ENCODE data around the gene SKAP1.

Gene SKAP1

GRCh38 chr17:48175692-48176470 lies 254.1 kb downstream of the SKAP1 start:
- peak; percentile 75 for DNase-seq (ENCODE audit: low spot score)

- DNase-seq (ENCODE audit: low spot score) = no peak
Measured at GRCh38 chr17:48174833-48175523, 255.0 kb downstream of the SKAP1 start.

GRCh38 chr17:48173191-48173984 lies 256.6 kb downstream of the SKAP1 start:
- no peak for DNase-seq (ENCODE audit: low spot score)

DNA sequence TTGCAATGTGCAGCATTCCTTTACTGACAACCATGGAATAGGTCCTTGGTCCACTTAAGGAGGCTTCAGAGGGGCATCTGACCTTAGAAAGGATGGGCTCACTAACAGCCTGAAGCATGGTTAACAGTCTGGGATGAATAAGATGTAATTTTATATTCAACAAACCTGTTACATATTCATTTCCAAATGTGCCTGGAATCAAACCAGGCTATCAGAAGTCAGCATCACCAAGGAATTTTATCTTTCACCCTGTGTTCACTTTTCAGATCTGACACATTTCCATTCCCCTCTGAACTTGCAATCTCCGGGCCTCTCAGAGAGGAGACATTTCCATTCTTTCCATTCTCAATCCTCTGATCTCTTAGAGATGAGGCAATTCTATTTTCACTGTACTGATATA lies 260.1 kb downstream of the SKAP1 start:
- DNase-seq (ENCODE audit: low spot score) = no peak

- no peak for DNase-seq (ENCODE audit: low spot score)
Measured at GRCh38 chr17:48163809-48164208, 266.2 kb downstream of the SKAP1 start.

DNA sequence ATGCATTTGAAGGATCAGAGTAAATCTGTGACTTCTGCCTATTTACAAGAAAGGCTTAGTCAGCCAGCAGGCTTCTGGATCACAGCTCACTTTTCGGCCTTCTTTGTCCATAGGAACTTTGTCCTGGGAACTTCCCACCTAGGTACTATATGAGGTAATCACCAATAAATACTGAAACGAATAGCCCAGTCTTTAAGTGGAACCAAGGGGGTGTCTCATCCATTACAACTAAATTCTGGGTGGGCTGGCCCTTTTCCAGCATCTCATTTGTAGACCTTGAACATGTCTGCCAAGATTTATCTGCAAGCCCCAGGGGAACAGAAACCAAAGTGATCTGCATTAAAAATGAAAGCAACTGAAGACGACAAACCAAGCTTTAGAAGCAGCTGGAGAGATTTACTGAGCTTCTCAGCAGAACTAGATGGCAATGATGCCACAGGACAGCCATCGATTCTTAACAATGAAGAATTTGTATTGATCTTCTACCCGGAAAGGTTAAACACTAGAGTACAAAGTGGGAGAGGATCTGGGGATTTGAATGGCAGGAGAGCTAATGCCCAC lies 267.0 kb downstream of the SKAP1 start:
- no peak for DNase-seq (ENCODE audit: low spot score)

DNA sequence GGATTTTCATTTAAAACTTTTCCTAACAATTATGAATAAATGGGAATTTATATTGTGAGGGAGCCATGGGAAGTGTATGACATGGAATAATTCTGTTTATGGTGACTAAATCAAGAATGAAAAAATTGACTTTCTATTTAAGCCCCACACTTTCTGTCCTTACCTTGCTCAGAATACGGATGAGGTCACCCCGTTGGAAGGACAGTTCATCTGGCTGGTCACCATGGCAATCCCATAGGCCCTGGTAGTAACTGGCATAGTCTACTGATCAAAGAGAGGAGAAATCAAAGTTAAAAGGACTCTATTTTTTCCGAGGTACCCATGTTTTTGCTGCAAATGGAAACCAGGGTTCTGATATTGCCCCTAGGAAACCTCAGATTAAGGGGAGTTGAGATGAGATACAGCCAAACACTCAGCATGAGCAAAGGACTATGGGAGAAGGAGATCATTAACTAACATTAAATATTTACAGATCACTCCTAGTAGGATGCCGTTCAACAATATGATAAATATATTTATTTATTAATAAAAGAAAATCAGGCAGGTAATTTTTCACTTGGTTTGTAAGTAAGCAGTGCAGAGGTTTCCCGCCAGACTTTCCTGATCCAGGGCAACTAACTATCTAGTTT lies 267.6 kb downstream of the SKAP1 start:
- no peak for DNase-seq (ENCODE audit: low spot score)

DNA sequence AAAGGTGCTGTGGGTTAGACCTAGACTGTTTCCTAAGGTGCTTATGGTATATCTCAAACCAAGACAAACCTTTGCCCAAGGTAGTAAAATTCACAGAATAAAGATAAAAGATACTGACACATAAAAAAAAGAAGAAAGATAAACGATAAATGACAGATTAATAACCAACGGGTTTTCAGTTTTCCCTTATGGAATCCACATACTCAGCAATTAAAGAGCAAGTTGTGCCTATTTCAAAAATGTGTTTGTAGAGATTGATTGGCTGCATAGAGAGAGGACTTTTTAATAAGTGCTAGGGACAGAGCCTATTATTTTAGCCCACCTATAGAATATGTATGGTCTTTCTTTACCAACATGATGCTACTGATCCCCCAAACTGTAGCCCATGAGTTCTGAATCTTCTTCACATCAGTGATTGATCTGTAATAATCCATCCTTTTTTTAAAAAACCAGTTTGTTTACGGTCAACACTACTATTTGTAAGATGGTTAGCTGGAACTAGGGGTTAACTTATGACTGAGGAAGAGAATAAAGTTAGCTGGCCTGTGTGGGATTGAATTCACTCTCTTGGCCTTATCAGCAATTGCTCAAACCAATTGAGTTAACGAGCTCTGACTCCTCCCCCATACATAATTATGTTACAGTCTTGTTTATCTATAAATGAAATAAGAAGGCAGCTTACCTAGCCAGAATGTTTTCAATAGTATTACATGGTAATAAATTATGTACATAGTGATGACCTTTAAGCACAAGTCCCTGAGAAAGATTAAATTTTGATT lies 268.7 kb downstream of the SKAP1 start:
- DNase-seq (ENCODE audit: low spot score) = no peak

GRCh38 chr17:48160177-48161081 lies 269.6 kb downstream of the SKAP1 start:
- no peak for DNase-seq (ENCODE audit: low spot score)

- no peak for DNase-seq (ENCODE audit: low spot score)
Measured at GRCh38 chr17:48159232-48159631, 270.8 kb downstream of the SKAP1 start.

DNA sequence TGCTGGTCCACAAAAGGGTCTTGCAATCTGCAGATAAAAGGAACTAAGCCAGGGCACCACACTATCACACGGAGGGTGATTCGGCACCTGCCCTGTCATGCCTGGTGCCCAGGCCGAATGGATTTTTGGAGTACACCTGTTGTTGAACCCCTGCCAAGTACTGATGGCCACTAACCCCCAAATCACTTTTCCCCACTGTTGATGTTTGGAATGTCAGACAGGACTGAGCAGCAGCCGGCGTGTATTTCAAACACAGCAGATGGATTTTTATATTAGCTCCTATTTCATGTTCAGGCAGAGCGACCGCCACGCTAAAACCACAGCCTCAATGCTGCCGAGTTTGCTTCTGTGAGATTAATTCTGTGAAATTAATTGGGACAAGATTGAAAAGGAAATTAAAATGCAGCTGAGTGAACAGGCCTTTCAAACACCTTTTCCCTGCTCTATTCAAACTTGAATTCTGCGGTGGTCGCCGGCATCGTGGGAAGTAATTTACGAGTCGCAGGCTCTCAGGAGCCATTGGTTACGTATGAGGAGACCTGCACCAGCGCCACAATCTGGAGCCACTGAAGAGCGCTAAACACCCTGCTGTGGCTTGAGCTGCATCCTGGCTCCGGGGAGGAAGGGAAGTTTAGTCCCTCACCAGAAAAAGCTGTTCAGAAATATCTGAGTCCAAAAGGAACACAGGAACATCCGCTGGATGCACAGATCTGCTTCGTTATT lies 274.0 kb downstream of the SKAP1 start:
- DNase-seq (ENCODE audit: low spot score) = no peak

- peak; percentile 66 for DNase-seq (ENCODE audit: low spot score)
Measured at GRCh38 chr17:48153691-48154358, 276.2 kb downstream of the SKAP1 start.

DNA sequence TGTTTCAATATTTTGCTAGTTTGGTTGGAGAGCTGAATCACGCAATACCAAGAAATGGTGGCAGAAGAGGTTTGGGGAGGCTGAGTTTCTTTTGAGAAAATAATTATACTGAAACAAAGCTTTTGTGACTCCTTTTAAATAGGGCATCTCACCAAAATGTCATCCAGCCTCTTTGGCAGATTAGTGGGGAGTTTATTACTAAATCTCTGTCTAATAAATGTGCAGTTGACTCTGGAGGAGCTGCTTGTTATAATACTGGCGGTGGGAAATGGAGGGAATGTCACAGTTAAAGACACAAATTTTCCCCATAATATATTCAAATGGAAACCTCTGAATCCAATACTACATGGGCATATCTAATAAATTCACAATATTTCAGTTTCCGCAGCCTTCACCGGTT lies 277.7 kb downstream of the SKAP1 start:
- DNase-seq (ENCODE audit: low spot score) = no peak

DNA sequence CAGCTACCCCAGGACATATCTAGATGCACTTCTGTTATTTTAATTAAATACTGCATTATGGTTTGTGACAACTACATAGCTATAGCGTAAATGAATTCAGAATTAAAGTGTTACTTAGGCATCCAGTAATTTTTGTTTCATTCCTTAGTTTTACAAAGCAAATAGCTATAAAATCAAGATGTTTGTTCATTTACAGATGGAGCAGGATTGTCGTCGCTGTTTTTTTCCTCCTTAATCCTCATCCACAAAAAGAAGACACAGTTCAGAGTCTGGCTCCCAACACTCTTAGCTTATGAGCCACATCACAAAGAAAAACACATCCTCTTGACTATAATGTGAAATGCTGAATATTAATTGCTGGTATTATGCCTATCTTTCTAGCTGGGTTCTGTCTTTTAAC lies 278.8 kb downstream of the SKAP1 start:
- no peak for DNase-seq (ENCODE audit: low spot score)

- DNase-seq (ENCODE audit: low spot score) = no peak
Measured at GRCh38 chr17:48150597-48151001, 279.4 kb downstream of the SKAP1 start.

GRCh38 chr17:48149787-48150463 lies 280.1 kb downstream of the SKAP1 start:
- no peak for DNase-seq (ENCODE audit: low spot score)

- DNase-seq (ENCODE audit: low spot score) = no peak
Measured at GRCh38 chr17:48148854-48149786, 280.9 kb downstream of the SKAP1 start.
